OCI-LY7 (cell line): ENCODE results near the gene TSPAN11.

Experiments used
- CTCF ChIP-seq: fragments of 200-600 bp; sonication (generic); conservative IDR thresholded peaks from 2 replicates; pipeline ENCODE4 v1.5.1; 2014; ENCODE audit warnings: mild to moderate bottlenecking, antibody characterized with exemption, low read length, moderate library complexity, mixed read lengths
- EZH2phosphoT487 ChIP-seq: fragments of 200-600 bp; sonication (generic); IDR thresholded peaks from 2 replicates; pipeline ENCODE4 v1.6.1; 2018; ENCODE audit warnings: low read depth, borderline replicate concordance, mild to moderate bottlenecking, mixed run types, antibody characterized with exemption, low read length, moderate library complexity, mixed read lengths

- TF ChIP-seq CTCF (no peak), EZH2phosphoT487 (no peak)
Measured at GRCh38 chr12:31002361-31002725, 75.8 kb downstream of the TSPAN11 start.
